GM20431 (cell line): ENCODE results near the gene GJB4.

Experiments
- in situ Hi-C: fragments of 300-500 bp; cut with MseI, MboI; formaldehyde crosslinking; loops from one replicate; pipeline ENCODE4 v1.15.0; 2020; ENCODE audit warnings: low sequenced_read_pairs; ENCODE audit not compliant: unreplicated experiment

GJB4 gene

DNA sequence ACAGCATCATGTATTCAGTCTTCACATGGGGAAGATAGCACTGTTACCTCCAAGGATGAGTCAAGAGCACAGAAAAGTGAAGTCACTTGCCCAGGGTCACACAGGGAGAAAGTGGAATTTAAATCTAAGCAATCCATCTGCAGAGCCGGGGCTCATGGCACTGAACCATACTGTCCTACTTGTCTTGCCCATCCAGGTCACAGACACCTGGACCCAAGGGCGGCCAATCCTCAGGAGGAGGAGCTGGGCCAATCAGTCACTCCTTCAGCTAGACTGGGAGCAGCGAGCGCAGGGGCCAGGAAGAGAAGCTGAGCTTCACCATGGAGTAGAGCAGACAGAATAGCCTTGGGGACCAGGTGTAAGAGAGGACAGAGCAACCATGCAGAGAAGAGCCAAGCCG is 13.9 kb upstream of the GJB4 start:
- in situ Hi-C loops, result loop anchor here (25.0 kb wide), 1 partner anchor 1108 kb away; no protein-coding TSS in a partner anchor

DNA sequence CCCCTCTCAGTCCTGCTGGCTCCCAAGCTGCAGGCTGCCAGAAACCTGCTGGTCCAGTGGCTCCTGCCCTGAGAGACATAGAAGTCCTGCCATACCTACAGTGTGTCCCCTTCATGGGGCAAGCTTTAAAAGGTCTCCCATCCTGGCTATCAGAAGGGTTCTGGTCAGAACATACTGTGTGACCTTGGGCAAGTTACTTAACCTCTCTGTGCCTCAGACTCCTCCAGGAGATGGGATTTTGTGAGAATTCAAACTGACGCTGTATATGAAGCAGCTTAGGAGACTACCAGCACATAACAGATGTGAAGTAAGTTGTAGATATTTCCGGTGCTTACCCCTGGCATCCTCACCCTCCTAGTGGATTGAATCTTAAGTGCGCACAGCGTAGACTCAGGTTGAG is 13.4 kb upstream of the GJB4 start:
- in situ Hi-C loops, result loop anchor here (25.0 kb wide), 1 partner anchor 1109 kb away; no protein-coding TSS in a partner anchor

DNA sequence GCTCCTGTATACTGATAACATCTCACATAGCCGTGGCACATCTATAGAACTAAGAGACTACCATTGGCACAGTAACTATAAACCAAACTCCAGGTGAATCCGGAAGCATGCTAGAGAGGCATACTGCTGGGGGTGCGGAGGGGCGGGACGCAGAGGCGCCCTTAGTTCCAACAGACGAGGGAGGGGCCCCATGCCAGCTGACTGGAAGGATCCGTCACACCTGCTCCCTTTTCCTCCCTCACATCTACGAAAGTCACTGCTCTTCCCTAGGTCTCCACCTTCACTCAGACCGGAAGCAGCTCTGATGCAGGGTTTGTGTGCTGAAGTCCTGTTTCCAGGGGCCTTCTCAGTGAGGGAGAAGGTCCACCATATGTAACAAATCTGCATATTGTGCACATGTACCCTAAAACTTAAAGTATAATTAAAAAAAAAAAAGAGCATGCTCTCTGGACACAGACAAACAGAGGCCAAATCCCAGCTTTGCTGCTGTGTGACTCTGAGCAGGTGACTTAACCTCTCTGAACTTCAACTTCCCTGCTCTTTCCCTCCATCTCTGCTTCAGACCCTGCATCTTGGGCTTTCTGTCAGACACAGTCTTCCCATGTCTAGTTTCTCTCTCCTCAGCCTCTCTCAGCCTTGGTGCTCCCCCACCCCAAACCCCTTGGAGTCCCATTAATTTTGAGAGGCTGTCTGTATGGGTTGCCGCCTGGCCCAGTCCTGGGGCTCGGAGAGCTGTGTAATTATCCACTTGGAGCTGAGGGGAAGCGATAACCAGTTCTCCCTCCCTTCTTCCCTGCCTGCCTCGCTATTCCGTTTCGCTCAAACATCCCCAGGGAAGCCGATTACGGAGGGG is 12.5 kb upstream of the GJB4 start:
- in situ Hi-C loops, result loop anchor here (25.0 kb wide), 1 partner anchor 1110 kb away; no protein-coding TSS in a partner anchor

DNA sequence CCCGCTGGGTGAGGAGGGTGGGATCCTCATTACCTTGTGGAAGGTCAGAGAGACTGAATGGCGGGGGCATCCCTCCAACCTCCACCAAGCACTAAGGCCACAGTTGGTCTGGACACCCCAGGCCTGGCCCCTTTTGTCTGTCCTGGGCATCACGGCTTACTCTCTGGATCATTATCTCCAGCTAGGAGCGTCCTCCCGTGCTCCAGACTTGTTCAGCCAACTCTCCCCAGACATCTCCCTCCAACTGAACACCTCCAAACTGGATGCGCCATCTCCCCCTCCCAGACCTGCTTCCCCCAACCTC is 11.9 kb upstream of the GJB4 start:
- in situ Hi-C loops, result loop anchor here (25.0 kb wide), 1 partner anchor 1110 kb away; no protein-coding TSS in a partner anchor

- in situ Hi-C loops, result loop anchor here (25.0 kb wide), 1 partner anchor 1113 kb away; no protein-coding TSS in a partner anchor
These were observed 9.5 kb upstream of the GJB4 start for GRCh38 chr1:34749992-34750391.

DNA sequence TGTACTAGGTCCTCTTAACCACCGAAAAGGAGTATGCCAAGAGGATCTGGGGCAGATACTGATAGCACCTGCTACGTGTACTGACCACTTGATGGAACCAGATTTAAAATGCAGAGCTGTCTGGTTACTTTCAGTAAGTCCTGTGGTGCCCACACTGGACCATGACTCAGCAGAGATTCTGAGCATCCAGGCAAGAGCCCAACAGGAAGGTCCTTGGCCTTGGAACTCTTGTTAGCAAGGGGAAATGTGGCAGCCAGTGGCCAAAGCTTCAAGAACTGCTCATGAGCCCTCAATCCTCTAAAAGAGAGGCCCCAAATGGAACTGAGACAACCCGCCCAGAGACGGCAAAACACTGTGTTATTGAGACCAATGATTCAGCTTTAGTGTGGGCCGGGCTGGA is 8.9 kb upstream of the GJB4 start:
- in situ Hi-C loops, result no loop called here

GRCh38 chr1:34753163-34753562 is 6.4 kb upstream of the GJB4 start:
- in situ Hi-C loops, result no loop called here

DNA sequence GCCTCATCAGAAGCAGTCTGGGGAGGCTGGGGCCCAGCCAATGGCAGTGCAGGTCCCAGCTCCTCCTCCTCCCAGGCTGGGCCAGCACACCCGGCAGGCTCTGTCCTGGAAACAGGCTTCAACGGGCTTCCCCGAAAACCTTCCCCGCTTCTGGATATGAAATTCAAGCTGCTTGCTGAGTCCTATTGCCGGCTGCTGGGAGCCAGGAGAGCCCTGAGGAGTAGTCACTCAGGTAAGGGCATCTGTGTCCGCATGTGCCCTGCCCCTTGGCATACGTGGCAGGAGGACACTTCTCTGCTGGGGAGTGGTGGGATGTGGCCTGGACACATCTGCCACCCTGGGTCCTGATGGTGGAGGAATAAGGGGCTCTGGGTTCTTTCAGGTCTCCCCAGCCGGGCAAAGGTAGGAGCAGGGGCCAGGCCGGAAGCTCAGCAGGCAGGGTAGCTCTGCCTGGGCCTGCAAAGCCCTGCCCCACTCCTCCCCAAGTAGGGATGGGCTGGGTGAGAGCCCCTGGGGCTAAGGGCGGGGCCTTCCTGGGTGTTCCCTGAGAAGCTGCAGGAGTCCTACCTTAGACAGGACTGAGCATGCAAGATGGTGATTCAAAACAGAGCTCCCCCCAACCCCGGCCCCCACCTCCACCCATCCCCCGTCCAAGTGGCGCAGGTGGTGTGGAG is 4.4 kb upstream of the GJB4 start, which contains the start of gene GJB5:
Gene GJB5, plus strand, starts transcription at position 84 of the 674 bp plus-strand sequence. CDS start 2,284 bp downstream, outside the sequence.
- in situ Hi-C loops, result no loop called here

- in situ Hi-C loops, result no loop called here
These were observed 3.6 kb upstream of the GJB4 start for GRCh38 chr1:34755961-34756360.

- in situ Hi-C loops, result no loop called here
These were observed 2.2 kb upstream of the GJB4 start for GRCh38 chr1:34757386-34757785.

DNA sequence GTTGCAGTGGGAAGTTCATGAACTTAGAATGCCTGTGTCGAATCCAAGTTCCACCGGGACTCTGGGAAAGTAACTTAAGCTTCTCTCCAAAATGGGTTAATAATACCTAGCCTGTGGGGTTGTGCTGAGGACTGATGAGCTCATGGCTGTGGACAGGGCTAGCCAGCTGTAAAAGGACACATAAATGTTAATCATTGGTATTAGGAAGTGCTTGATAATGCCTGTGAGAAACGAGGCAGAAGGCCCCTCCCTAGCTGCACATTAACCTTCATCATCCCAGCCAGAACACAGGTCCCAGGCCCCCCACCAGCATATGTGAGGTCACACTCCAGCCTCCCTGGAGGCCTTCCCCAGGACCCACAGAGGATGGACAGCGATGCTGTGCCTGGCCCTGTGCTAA is 789 bp upstream of the GJB4 start:
- in situ Hi-C loops, result no loop called here

GRCh38 chr1:34761176-34761761 is 1.7 kb downstream of the GJB4 start:
- in situ Hi-C loops, result no loop called here

GRCh38 chr1:34761776-34762307 is 2.3 kb downstream of the GJB4 start:
- in situ Hi-C loops, result no loop called here

- in situ Hi-C loops, result no loop called here
These were observed 3.1 kb downstream of the GJB4 start for GRCh38 chr1:34762474-34763141.

DNA sequence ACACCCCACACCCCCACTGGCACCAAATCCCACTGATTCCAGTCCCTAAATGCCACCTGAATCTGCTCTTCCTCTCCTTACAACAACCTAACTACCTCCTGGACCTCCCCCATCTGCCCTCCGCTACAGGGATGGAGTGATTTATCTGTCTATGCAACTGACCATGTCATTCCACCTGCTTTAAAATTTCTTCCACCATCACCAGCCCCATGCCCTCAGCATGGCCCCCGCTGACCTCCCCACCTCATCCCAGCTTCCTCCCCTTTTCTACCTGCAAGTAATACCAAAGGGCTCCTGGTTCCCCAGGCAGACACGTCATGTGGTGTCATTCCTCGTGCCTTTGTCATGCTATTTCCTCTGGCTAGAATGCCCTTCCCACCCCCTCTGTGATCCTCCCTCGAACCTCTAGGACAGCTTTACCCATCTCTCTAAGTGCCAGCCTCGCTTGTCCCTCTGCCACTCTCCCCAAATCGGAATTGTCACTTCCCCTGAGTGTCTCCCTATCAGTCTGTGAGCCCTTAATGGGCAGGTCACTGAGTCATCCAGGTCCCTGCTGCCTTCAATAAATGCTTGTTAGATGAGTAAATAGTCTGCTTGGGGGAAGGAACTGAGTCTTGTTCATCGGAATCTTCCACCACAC is 3.7 kb downstream of the GJB4 start:
- in situ Hi-C loops, result no loop called here

- in situ Hi-C loops, result no loop called here
These were observed 9.3 kb downstream of the GJB4 start for GRCh38 chr1:34768856-34769255.

- in situ Hi-C loops, result no loop called here
These were observed 11.5 kb downstream of the GJB4 start for GRCh38 chr1:34770891-34771504.

- in situ Hi-C loops, result no loop called here
These were observed 12.2 kb downstream of the GJB4 start for GRCh38 chr1:34771573-34772371.
